H1 (cell line): ENCODE data around the gene P2RX5. TPM values are rescaled to one million over a fixed set of nuclear protein-coding genes. Genes with fewer than 3 reads are reported as not detected.

Experiments used
- CTCF ChIA-PET: fragments of 300-600 bp; sonication (Branson Sonifier 250); formaldehyde crosslinking; loops from one replicate; lab custom pipeline; 2021; ENCODE audit not compliant: partially characterized antibody; lab: Charles Lee
- POLR2A ChIA-PET: fragments of 300-600 bp; sonication (Branson Sonifier 250); formaldehyde crosslinking; loops from one replicate; lab custom pipeline; 2021; ENCODE audit warnings: inconsistent platforms; ENCODE audit not compliant: partially characterized antibody; lab: Charles Lee
- DNase-seq, 2 experiments: peaks; one replicate each; pipeline versions ENCODE4 v3.0.0 to v3.0.0-alpha.2; 2010 to 2022; ENCODE audit warnings: low spot score in 2 of 2, low read depth in 1 of 2, mixed read lengths in 1 of 2
- FAIRE-seq: peaks from 2 replicates; lab custom pipeline; 2011; peaks lifted over from hg19 to GRCh38; lab: Jason Lieb, UNC
- H2AFZ ChIP-seq: 2 replicates; pipeline ENCODE4 v1.8.1; 2012; ENCODE audit warnings: low read length, inconsistent platforms
- H2AK5ac ChIP-seq: 2 replicates; pipeline ENCODE4 v1.6.1; 2013; ENCODE audit warnings: low read depth, low read length
- H2BK120ac ChIP-seq: replicated peaks from 2 replicates; pipeline ENCODE3; 2013; ENCODE audit warnings: low read depth, low read length, inconsistent platforms
- H2BK12ac ChIP-seq: 2 replicates; pipeline ENCODE4 v1.6.1; 2013; ENCODE audit warnings: low read depth, low read length
- H2BK15ac ChIP-seq: 2 replicates; pipeline ENCODE4 v1.6.1; 2013; ENCODE audit warnings: low read length
- H2BK20ac ChIP-seq: 2 replicates; pipeline ENCODE4 v1.6.1; 2013; ENCODE audit warnings: low read length
- H2BK5ac ChIP-seq: 2 replicates; pipeline ENCODE4 v1.6.1; 2013; ENCODE audit warnings: low read depth, low read length
- H3K14ac ChIP-seq: 2 replicates; pipeline ENCODE4 v1.6.1; 2013; ENCODE audit warnings: inconsistent platforms; ENCODE audit not compliant: insufficient read length
- H3K18ac ChIP-seq: 2 replicates; pipeline ENCODE4 v1.6.1; 2013; ENCODE audit warnings: low read length; ENCODE audit errors: extremely low read depth
- H3K23ac ChIP-seq: 2 replicates; pipeline ENCODE4 v1.6.1; 2013; ENCODE audit warnings: inconsistent platforms; ENCODE audit not compliant: insufficient read length
- H3K23me2 ChIP-seq: 2 replicates; pipeline ENCODE4 v1.6.1; 2013; ENCODE audit warnings: low read depth, low read length
- H3K27ac ChIP-seq: 2 replicates; pipeline ENCODE4 v1.6.1; 2011; ENCODE audit warnings: low read depth, low read length, inconsistent platforms
- H3K27me3 ChIP-seq, 4 experiments: replicated peaks in 1 of 4; 1 replicate in 1 of 4; 2 replicates in 3 of 4; pipeline versions ENCODE4 v1.6.1 to v1.8.1; 2011 to 2013; ENCODE audit warnings: low read length in 3 of 4, mild to moderate bottlenecking in 3 of 4, inconsistent platforms in 2 of 4, mixed read lengths in 2 of 4, moderate library complexity in 1 of 4; ENCODE audit not compliant: control insufficient read depth in 3 of 4, insufficient read depth in 3 of 4; ENCODE audit errors: extremely low read depth in 1 of 4
- H3K36me3 ChIP-seq, 4 experiments: 2 replicates each; pipeline versions ENCODE4 v1.6.1 to v1.8.1; 2011 to 2013; ENCODE audit warnings: mild to moderate bottlenecking in 4 of 4, low read length in 3 of 4, moderate library complexity in 2 of 4, control low read depth in 1 of 4, inconsistent platforms in 1 of 4; ENCODE audit not compliant: insufficient read depth in 4 of 4, control insufficient read depth in 2 of 4
- H3K4ac ChIP-seq: replicated peaks from 2 replicates; pipeline ENCODE3; 2013; ENCODE audit warnings: low read length, low read depth, mixed read lengths, inconsistent platforms; ENCODE audit not compliant: insufficient read length
- H3K4me1 ChIP-seq, 4 experiments: replicated peaks in 1 of 4; 1 replicate in 1 of 4; 2 replicates in 3 of 4; pipeline versions ENCODE4 v1.6.1 to v1.8.1; 2011 to 2013; ENCODE audit warnings: low read length in 3 of 4, inconsistent platforms in 2 of 4, mixed read lengths in 1 of 4; ENCODE audit not compliant: insufficient read depth in 4 of 4, control insufficient read depth in 3 of 4
- H3K4me2 ChIP-seq, 2 experiments: 2 replicates each; pipeline versions ENCODE4 v1.6.1 to v1.8.1; 2011 to 2013; ENCODE audit warnings: low read depth in 2 of 2, low read length in 2 of 2, control low read depth in 1 of 2, inconsistent platforms in 1 of 2, mild to moderate bottlenecking in 1 of 2; ENCODE audit not compliant: insufficient read depth in 1 of 2
- H3K4me3 ChIP-seq, 4 experiments: fragments of 200-600, 300-600 bp in 1 of 4; sonication (generic), shearing (Covaris generic), sonication (Bioruptor Twin) in 1 of 4; 2 replicates each; pipeline versions ENCODE4 v1.5.1 to v1.8.1; 2011 to 2016; ENCODE audit warnings: low read length in 4 of 4, low read depth in 3 of 4, control low read depth in 2 of 4, inconsistent platforms in 2 of 4, mild to moderate bottlenecking in 2 of 4, mixed read lengths in 1 of 4, moderate library complexity in 1 of 4; ENCODE audit not compliant: insufficient read depth in 2 of 4; ENCODE audit errors: extremely low read depth in 1 of 4
- H3K56ac ChIP-seq: replicated peaks from 2 replicates; pipeline ENCODE3; 2013; ENCODE audit warnings: low read depth, mild to moderate bottlenecking, mixed read lengths, low read length, inconsistent platforms; ENCODE audit not compliant: insufficient read length
- H3K79me1 ChIP-seq: 2 replicates; pipeline ENCODE4 v1.6.1; 2013; ENCODE audit warnings: low read depth, low read length, control low read depth
- H3K79me2 ChIP-seq, 2 experiments: 2 replicates each; pipeline versions ENCODE4 v1.6.1 to v1.8.1; 2012 to 2013; ENCODE audit warnings: low read length in 2 of 2, mild to moderate bottlenecking in 2 of 2, inconsistent platforms in 1 of 2; ENCODE audit not compliant: insufficient read depth in 2 of 2, control insufficient read depth in 1 of 2
- H3K9ac ChIP-seq, 4 experiments: replicated peaks in 1 of 4; 1 replicate in 1 of 4; 2 replicates in 3 of 4; pipeline versions ENCODE4 v1.6.1 to v1.8.1; 2011 to 2013; ENCODE audit warnings: low read depth in 3 of 4, low read length in 3 of 4, control low read depth in 2 of 4, mild to moderate bottlenecking in 2 of 4, moderate library complexity in 2 of 4, inconsistent platforms in 1 of 4; ENCODE audit errors: extremely low read depth in 1 of 4
- H3K9me3 ChIP-seq, 2 experiments: 2 replicates each; pipeline versions ENCODE4 v1.6.1 to v1.8.1; 2012 to 2013; ENCODE audit warnings: mild to moderate bottlenecking in 2 of 2, moderate library complexity in 2 of 2, control low read depth in 1 of 2, inconsistent platforms in 1 of 2, low read depth in 1 of 2, low read length in 1 of 2, mixed read lengths in 1 of 2; ENCODE audit not compliant: insufficient read depth in 2 of 2
- H4K20me1 ChIP-seq, 2 experiments: replicated peaks in 1 of 2; 2 replicates each; pipeline versions ENCODE3 to v1.8.1; 2011 to 2013; ENCODE audit warnings: inconsistent platforms in 2 of 2, low read length in 2 of 2, mild to moderate bottlenecking in 1 of 2; ENCODE audit not compliant: insufficient read depth in 2 of 2, control insufficient read depth in 1 of 2
- H4K5ac ChIP-seq: 2 replicates; pipeline ENCODE4 v1.6.1; 2013; ENCODE audit warnings: low read length, low read depth, mixed read lengths, inconsistent platforms; ENCODE audit not compliant: insufficient read length
- H4K8ac ChIP-seq: 2 replicates; pipeline ENCODE4 v1.8.0; 2013; ENCODE audit warnings: mild to moderate bottlenecking, moderate library complexity, low read length, inconsistent platforms; ENCODE audit not compliant: insufficient read depth; ENCODE audit errors: extremely low read depth
- H4K91ac ChIP-seq: replicated peaks from 2 replicates; pipeline ENCODE3; 2013; ENCODE audit warnings: low read length, mixed read lengths, inconsistent platforms; ENCODE audit not compliant: insufficient read length
- CHD1 ChIP-seq: IDR thresholded peaks from 2 replicates; pipeline ENCODE4 v1.6.1; 2012; ENCODE audit warnings: low read depth, low read length, improper control_type of control experiment
- EGR1 ChIP-seq: IDR thresholded peaks from 2 replicates; pipeline ENCODE4 v1.6.1; 2011; ENCODE audit warnings: low read depth, low read length, borderline replicate concordance
- EP300 ChIP-seq, 2 experiments: IDR thresholded peaks; 1 replicate in 1 of 2; 2 replicates in 1 of 2; pipeline ENCODE4 v1.6.1; 2011 to 2012; ENCODE audit warnings: low read depth in 2 of 2, low read length in 2 of 2, mild to moderate bottlenecking in 2 of 2, borderline replicate concordance in 1 of 2, inconsistent platforms in 1 of 2, moderate library complexity in 1 of 2
- KDM5A ChIP-seq: fragments of 200-600 bp; IDR thresholded peaks from 2 replicates; pipeline ENCODE4 v1.7.1; 2012; ENCODE audit warnings: mild to moderate bottlenecking, low read length, inconsistent platforms, mixed read lengths
- NANOG ChIP-seq: IDR thresholded peaks from 2 replicates; pipeline ENCODE4 v1.6.1; 2011; ENCODE audit warnings: low read length, low read depth, mild to moderate bottlenecking, inconsistent platforms; ENCODE audit not compliant: insufficient read depth, poor library complexity, severe bottlenecking
- NRF1 ChIP-seq: IDR thresholded peaks from 2 replicates; pipeline ENCODE4 v1.6.1; 2011; ENCODE audit warnings: mild to moderate bottlenecking, low read depth, low read length, improper control_type of control experiment
- PHF8 ChIP-seq: fragments of 200-600 bp; sonication (generic); conservative IDR thresholded peaks from 2 replicates; pipeline ENCODE4 v1.7.1; 2012; ENCODE audit warnings: low read depth, mild to moderate bottlenecking, inconsistent platforms, low read length, moderate library complexity
- SIN3A ChIP-seq, 2 experiments: IDR thresholded peaks in 1 of 2; conservative IDR thresholded peaks in 1 of 2; 2 replicates each; pipeline ENCODE4 v1.6.1; 2011 to 2012; ENCODE audit warnings: low read length in 2 of 2, improper control_type of control experiment in 1 of 2, low read depth in 1 of 2, mild to moderate bottlenecking in 1 of 2
- SP1 ChIP-seq: IDR thresholded peaks from 2 replicates; pipeline ENCODE4 v1.6.1; 2011; ENCODE audit warnings: low read depth, low read length
- TAF7 ChIP-seq: optimal IDR thresholded peaks from 2 replicates; pipeline ENCODE3; 2011; ENCODE audit warnings: low read depth, mild to moderate bottlenecking, inconsistent platforms, low read length, moderate library complexity, borderline replicate concordance
- WGBS, 2 experiments: shearing (Covaris generic) in 1 of 2; methylation state at CpG; one replicate each; pipeline versions ENCODE4 v1.1.6 to v1.1.7; 2013 to 2015; ENCODE audit warnings: low lambda C conversion rate in 2 of 2, mixed read lengths in 2 of 2, inconsistent platforms in 1 of 2, low coverage in 1 of 2, missing lambda C conversion rate in 1 of 2; ENCODE audit not compliant: insufficient replicate concordance in 2 of 2, insufficient coverage in 1 of 2, insufficient read length in 1 of 2; ENCODE audit errors: extremely low coverage in 1 of 2, missing lambda C conversion rate in 1 of 2; 5-methylcytosine and 5-hydroxymethylcytosine counted together
- polyA plus RNA-seq, 7 experiments: library from polyadenylated mRNA; depleted of rRNA in 3 of 7; stranded (reverse) in 5 of 7; unstranded in 2 of 7; fragments of >200 nt in 5 of 7; fragments of 200-250 nt in 2 of 7; gene quantifications; 1 replicate in 5 of 7; 2 replicates in 1 of 7; 4 replicates in 1 of 7; pipeline versions ENCODE4 v1.2.1 to v1.2.3, GENCODE V29; 2011 to 2013; ENCODE audit warnings: missing spikeins in 2 of 7, mixed read lengths in 2 of 7
- total RNA-seq: library from RNA; stranded (reverse); fragmentation: NEBNext Ultra II Directional; extraction: Animal tissue kit (Norgen Biotek cat#: 25700); gene quantifications from 2 replicates; pipeline ENCODE4 v1.2.1, GENCODE V29; 2021
- TF ChIP-seq, protein P1 (sequence below): IDR thresholded peaks from 2 replicates; pipeline ENCODE4 v1.6.1; 2012; ENCODE audit warnings: inconsistent platforms
- TF ChIP-seq, protein P2 (sequence below): IDR thresholded peaks from 2 replicates; pipeline ENCODE4 v1.6.1; 2012; ENCODE audit warnings: inconsistent platforms

P2RX5 gene
- total and polyA plus RNA-seq, 2 of the 8 experiments (the other 6 are each of a cell fraction or from before 2014, with no cell fraction given): 12.0 to 15.6 TPM

DNA sequence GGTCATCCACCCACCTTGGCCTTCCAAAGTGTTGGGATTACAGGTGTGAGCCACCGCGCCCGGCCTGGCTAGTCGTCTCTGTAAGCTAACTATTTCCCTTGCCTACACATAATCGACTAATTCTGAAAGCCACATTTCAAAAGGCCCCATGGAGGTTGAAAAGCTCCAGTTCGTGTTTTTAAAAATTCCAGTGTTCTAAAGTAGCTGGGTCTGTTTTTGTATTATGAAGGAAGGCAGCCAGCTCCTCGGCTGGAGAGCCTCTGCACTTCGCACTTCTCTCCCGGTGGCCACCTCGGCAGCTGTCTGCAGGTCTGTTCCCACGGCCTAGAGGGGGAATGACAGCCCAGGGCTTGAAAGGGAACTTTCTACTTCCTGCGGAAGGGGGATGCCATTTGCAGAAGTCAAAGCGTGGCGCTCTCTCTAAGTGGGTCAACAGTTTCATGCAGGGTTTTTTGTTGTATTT is 44.7 kb upstream of the P2RX5 start:
- Histone ChIP-seq H4K8ac (no peak overlapping the region), H4K20me1 (no peaks in the 10 kb centered on the region), H3K4me2 (no peak overlapping the region), H3K56ac (no peak overlapping the region), H3K36me3 (no peaks in the 10 kb centered on the region), H2AFZ (no peak overlapping the region), H3K79me2 (no peaks in the 10 kb centered on the region), H3K79me1 (no peaks in the 10 kb centered on the region; the same call in 1 of the 2 replicates), H3K27ac (no peak overlapping the region), H4K5ac (no peak overlapping the region), H3K9me3 (no peaks in the 10 kb centered on the region), H3K4me1 (peaks cover 2 to 5% (median 3%) of the 10 kb centered on the region in 4 experiments; a peak in 5 of 7 replicates), H3K23me2 (no peaks in the 10 kb centered on the region), H2BK20ac (no peak overlapping the region), H3K4ac (no peak overlapping the region), H3K18ac (no peak overlapping the region), H2BK120ac (no peak overlapping the region), H3K9ac (no peak overlapping the region), H2BK15ac (no peak overlapping the region), H2BK12ac (no peak overlapping the region), H3K14ac (no peak overlapping the region), H3K23ac (no peak overlapping the region), H3K4me3 (no peak overlapping the region), H2BK5ac (no peak overlapping the region), H3K27me3 (no peaks in the 10 kb centered on the region), H4K91ac (no peak overlapping the region), H2AK5ac (no peak overlapping the region)
- ChIA-PET CTCF (interaction anchor here (0.6 to 7.9 kb wide), 12 partner anchors 8 to 1459 kb away, joined by 3 to 132 read pairs (median 6); partner anchors contain the start of genes HASPIN, ITGAE and NCBP3), POLR2A (interaction anchor here (0.6 to 1.8 kb wide), 5 partner anchors 10 to 238 kb away, joined by 3 to 8 read pairs (median 3); partner anchors contain the start of gene ITGAE)
- DNase-seq (no peak), FAIRE-seq (no peak)
- WGBS, 2 experiments: 89% methylated on average over 12 of the region's 14 CpGs; no CpG with 5 or more reads in 1 of the 2 experiments
- TF ChIP-seq PHF8 (no peak), KDM5A (no peak), NANOG (no peak), TAF7 (no peak), SP1 (no peak), CHD1 (no peak), EGR1 (no peak), EP300 (IDR thresholded peaks at IDR 0.05; ENCODE audit: borderline replicate concordance in 1 of 2, low read depth in 2 of 2, low read length in 2 of 2) (no peak), SIN3A (conservative IDR thresholded peaks at IDR 0.05 in 1 of 2, IDR thresholded peaks at IDR 0.05 in 1 of 2; ENCODE audit: low read depth in 1 of 2, low read length in 2 of 2) (no peak), NRF1 (no peak)
- TF ChIP-seq, protein P1, sequence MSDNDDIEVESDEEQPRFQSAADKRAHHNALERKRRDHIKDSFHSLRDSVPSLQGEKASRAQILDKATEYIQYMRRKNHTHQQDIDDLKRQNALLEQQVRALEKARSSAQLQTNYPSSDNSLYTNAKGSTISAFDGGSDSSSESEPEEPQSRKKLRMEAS: no peak
- TF ChIP-seq, protein P2, sequence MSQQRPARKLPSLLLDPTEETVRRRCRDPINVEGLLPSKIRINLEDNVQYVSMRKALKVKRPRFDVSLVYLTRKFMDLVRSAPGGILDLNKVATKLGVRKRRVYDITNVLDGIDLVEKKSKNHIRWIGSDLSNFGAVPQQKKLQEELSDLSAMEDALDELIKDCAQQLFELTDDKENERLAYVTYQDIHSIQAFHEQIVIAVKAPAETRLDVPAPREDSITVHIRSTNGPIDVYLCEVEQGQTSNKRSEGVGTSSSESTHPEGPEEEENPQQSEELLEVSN: no peak
